Measurements from ENCODE around the gene C5orf63.
"Not testable (repeated sequence)": the region's sequence is repeated elsewhere in the genome, so short reads cannot be mapped to it uniquely, and the experiment has no call there.

The C5orf63 gene

DNA sequence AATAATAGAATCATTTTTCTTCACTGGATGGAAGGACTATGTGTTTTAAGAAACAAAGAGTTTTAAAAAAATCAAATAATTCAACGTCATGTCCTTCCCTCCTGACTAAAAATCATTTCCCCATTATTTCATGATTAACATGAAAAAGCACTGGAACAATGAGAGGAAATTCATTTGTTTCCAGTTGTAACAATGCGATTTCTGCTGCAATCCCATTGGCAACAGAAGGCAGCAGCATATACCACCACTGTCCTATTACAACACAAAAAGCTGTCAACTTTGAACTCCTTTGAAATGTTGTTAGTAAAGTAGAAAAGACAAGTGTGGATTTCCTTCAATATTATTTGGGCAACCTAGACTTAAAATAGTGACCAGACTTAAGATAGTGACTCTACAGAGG, 3.1 kb downstream of the C5orf63 start:
- DNase-seq = no peak

DNA sequence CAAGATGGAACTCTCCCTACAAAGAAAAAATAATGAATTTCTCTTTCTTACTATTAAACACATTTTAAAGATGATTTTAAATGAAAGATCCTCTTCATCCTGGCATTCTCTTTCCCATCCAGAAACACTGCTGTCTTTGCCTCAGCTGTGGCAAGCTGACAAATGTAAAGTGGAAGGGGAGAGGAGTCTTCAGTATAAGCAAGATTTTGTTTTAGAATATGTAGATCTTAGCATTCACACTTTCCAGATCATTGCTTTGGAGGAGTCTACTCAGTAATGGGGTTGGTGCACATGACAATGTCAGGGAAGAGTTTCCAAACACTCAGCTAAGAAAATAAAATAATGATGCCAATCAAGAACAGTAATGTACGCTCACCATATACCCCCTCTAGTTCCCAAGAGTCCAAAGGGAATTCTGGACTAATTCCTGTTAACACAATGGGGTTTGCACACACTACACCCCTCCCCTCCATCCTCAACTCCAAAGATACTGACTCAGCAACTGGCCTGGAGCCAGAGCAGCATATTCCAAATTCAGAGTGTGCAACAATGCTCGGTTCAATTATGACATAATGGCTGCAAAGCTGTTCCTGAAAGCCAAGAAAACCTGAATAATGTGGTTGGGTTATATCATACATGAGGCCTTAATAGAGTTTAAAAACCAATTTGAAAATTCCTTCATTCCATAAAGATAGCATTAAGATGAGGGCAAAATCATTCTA, 4.6 kb downstream of the C5orf63 start:
- no peak for DNase-seq

DNA sequence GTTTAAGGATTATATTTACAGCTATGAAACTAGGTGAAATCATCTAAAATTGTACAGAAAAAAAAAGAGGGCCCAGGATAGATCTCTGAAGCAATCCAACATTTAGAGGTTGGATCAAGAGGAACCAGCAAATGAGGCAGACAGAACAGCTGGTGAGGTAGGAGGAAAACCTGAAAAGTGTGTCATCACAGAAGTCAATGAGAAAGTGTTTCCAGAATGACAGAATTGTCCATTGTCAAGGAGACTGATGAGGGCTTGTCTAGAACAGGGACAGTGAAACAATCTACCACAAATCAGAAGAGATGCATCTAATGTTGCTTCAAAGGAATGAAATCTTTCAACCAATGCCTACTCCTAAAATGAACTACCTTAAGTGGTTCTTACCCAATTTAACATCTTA, 6.6 kb downstream of the C5orf63 start:
- no peak for DNase-seq

DNA sequence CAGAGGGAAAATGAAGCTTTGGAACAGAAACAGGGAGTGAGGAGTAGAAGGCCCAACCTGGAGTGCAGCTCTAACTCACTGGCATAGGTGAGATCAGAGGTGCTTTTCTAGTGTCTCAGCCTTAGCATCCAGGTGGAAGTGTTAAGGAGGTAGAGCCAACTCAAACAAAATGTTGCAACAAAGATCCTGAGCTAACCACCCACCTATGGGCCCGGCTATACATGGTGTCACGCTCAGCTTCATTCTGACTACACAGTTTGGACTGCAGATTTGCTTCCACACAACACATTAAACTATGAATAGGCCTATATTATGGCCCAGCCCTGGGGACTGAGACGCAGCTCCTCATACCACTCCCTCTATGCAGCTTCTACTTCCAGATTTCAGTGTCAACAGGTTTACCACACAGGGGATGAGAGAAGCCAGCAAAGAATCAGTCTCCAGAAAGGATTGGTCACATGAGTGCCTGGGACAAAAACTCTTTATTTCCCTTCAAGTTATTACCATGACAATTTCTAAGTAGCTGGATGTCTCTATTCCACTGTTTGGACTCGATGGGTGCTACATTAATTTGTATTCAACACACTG, 9.0 kb downstream of the C5orf63 start:
- no peak for DNase-seq

DNA sequence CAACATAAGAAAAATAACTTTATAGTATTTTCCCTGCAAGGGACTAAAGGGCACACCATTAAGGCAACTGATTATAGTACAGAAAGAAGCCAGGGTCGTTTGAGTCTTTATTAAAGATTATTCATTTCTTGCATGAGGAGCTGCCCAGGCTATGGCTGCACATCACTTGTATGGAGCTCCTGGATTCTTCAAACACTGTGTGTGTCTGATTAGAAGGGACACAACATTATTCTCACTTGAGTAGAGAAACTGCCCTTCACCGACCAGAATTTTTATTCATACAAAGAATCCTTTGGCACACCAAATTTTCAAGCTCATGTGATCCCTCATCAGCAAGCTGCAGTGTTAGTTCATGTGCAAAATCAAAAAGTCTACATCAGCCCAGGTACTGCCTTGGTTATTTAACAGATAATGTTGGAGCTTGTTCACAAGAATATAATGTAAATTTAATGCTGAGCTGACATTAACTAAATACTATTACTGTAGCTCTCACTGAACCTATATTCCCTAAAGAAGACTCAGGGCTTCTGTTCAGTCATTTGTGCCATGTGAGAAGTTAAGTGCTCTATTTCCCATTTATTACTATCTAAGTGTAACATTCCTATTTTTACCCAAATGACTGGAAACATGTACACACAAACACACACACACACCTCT, 9.9 kb downstream of the C5orf63 start:
- DNase-seq = no peak

DNA sequence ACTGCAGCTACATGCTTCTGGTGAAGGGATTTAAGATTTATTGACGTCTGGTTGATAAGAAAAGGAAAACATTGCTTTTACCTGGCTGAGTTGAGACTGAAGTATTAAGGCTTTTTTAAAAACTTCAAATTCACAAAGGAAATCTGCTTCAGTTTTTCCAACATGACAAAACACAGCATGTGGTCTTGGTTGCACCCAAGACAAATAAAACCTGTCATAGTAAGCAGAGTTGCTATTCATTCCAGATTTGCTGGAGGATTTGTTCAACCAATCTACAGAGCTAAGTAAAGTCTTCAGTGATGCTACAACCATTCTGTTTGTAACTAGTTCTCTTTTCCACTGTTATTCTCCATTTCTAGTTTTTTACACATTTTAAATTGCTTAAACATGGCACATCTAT, 11.3 kb downstream of the C5orf63 start:
- no peak for DNase-seq

DNA sequence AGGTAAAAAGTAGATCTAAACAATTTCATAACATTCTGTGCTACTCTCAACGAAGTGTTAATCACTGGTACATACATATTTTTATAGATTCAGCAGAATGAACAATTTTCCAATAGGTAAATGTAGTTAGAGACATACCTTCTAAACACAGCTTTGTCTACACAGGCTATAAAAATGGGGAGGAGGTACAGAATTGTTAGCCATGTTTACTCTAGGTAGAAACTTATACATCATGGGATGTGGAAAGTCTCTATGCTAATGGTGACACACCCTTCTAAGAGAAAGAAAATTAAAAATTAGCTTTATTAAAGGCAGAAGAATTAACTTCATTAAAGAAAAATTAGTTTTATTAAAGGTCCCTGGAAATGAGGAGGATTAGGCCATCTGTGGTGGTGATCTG, 11.8 kb downstream of the C5orf63 start:
- no peak for DNase-seq

DNA sequence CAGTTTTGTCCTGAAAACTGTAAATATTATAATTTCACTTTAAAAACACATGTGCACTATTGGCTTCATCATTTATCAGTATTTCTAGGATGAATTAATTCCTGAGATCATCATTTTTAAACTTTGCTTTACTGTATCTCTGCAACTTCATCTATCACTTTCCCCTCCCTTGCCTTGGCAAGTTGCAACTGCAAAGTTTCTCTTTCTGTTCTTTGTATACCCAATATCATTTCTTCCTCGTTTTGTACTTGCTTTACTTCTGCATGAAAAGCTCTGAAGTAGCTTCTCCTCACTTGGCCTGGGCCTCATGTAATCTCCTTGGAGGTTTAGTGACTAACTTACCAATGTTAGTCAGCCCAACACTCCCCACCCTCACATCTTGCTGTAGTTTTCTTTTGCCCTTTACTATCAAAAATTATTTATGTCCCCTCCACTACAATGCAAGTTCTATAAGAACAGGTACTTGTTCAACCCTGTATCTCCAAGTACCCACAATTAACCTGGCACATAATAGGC, 12.8 kb downstream of the C5orf63 start:
- DNase-seq = no peak

DNA sequence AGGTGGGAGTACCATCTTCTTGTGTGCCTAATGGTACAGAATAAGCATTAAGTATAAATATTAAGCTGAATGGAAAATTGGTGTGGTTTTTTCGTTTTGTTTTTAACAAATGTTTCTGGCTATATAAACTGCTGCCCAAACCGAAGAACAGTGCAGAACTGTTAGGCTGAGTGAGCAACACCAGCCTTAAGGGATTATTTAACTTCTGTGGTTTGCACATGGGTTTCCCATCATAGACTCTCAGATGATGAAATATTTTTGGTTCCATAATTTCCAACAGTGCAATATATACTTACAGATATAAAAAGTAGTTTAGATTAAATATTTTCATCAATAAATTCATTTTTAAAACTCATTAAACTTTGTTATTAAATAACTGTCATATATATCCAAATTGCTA, 16.4 kb downstream of the C5orf63 start:
- no peak for DNase-seq

DNA sequence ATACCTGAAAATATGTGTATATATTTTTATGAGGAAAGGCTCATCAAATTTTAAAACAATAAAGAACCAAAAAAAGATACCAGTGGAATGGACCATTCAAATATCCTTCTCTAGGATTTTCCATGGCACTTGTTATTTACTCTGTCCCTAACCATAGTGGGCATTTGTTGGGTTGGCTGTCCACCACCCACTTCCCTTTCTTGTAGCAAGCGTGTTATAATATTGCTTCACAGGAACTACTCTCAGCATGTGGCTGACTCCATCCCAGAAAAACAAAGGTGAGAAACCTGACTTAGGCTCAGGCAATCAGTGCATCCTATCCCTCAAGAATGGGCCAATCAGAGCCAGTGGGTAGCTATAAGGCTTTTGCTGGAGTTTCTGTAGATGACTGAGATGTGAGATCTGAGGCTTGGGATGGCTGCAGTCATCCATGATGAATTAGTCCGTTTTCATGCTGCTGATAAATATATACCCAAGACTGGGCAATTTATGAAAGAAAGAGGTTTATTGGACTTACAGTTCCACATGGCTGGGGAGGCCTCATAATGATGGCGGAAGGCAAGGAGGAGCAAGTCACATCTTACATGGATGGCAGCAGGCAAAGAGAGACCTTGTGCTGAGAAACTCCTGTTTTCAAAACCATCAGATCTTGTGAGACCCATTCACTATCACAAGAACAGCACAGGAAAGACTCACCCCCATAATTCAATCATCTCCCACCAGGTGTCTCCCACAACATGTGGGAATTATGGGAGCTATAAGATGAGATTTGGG, 17.2 kb downstream of the C5orf63 start:
- DNase-seq = no peak

DNA sequence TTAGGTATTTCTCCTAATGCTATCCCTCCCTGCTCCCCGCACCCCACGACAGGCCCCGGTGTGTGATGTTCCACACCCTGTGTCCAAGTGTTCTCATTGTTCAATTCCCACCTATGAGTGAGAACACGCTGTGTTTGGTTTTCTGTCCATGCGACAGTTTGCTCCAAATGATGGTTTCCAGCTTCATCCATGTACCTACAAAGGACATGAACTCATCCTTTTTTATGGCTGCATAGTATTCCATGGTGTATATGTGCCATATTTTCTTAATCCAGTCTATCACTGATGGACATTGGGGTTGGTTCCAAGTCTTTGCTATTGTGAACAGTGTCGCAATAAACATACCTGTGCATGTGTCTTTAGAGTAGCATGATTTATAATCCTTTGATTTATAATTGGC, 19.8 kb downstream of the C5orf63 start:
- DNase-seq = not testable (repeated sequence)

DNA sequence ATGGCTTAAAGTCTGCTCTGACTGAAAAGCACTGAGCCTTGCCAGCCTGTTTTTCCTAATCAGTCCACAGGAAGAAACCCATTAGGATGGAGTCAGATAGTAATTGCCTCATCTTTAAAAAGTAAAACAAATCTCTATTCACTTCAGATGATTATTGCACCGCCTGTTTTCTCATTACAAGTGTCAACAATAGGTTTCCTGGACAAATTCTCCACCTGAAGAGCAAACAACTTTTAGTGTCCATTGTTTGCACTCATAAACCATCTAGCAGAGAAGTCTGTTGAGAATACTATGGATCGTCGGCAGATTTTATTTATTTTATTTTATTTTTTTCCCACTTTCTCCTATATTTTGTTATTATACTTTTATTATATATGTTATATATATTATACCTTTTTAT, 20.3 kb downstream of the C5orf63 start:
- no peak for DNase-seq

DNA sequence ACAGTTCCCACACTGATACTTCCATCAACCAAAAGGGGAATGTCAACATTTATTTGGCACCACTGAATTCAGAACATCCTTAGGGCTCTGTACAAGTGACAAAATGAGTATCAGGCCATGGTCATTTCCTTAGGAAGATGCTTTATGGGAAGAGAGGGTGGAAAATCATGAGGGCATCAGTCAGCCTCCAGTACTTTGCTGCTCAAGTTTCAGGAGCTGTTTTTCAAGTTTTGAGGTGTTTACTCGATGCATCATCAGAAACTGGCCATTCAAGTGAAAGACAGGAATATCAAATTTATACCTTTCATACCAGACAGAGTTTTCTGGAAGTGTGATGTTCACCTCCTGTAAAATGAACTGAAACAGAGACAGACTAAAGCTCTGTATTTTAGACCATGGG, 21.7 kb downstream of the C5orf63 start:
- no peak for DNase-seq

DNA sequence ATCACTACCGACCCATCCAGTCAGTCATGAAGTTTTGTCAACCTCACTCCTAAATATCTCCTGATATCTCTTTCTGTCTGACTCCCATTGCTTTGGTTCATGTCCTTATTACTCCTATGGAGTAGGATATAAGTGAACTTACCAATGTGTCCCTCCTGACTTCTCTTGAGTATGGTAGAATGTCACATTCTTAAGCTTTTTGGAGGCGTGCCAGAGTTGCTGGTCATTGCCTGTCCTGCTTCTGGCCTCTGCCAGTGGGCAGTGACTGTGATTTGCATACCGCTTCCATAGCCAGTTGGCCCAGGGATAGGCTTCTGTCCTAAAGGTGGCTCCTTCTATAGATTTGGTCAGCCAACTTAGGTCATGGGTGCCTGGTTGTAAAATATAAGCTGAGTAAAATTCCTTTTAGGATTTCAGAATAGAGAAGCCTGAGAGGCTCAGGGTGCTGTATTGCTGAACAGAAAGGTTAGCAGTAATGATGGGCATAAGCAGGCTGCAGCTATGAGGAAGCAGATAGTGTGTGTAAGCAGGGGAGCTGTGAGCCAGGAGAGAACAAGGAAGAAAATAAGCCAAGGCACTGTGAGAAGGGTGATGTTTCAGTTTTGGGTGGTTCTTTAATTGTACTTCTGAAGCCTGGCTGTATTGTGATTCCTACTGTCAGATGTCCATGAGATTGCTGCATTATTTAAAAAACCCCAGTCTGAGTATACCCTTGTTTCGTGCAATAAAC, 26.8 kb downstream of the C5orf63 start:
- DNase-seq = no peak

DNA sequence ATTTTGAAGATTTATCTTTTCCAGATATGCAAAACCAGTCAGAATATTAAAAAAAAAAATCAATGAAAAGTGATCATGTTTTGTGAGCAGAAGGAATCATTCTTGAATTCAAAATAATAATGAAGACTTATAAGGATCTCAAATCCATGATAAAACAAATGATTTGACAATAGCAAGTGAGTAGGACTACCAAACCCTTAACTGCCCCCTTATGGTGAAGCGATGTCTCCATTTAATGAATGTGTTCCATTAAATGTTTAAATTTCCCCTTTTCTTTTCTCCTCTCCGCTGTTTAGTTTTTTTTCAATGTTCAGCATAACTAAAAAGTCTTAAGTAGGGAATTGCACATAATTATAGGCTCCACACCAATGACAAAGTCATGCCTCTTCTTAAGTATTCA, 30.7 kb downstream of the C5orf63 start:
- DNase-seq = peak; percentile 32 to 40

DNA sequence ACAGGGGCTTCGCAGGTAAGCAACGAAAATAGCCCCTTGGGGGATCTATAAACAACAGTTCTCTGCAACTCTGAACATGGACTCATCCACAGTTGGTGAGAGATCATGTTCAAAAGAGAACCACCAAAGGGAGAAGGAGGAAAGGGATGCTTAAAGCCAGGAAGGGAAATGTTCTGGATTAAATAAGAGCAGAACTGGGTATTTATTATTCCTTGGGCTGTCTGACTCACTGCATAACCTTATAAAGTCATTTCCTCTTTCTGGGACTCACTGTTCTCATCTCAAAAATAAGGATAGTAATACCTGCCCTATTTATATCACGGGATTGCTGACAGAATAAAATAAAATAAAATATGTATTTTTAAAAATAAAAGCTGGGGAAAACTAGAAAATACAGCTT, 31.7 kb downstream of the C5orf63 start:
- DNase-seq = peak; percentile 8 to 44

DNA sequence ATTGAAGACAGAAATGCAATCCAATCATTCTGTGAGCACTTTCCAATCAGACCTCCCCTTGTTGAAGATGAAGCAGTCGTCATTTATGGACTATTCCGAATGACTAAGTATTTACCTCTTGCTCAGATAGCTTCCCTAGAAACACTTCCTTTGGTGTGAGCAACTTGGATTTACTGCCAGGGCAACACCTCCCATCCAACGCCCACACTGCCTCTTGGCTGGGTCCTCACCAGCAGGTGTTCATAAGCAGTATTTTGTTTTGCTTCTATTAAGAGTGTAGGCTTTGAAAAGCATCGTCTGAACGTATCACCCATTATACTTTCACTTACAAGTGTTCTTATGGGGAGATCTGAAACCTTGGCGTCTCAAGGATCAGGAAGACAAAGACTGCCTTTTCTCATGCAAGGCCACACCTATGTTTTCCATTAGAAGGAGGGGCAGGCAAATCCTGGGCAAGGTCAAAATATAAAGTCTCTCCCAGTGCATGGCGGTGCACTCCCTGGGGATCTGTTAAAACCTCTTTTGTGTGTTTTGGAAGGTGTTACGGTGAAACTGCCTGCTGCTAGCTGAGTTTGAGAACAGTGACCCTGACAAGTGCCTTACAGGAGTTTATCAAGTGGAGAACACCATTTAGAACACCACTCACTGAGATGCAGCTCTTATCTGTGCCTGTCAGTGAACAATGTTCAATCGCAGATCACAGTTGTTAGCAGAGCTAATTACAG, 32.3 kb downstream of the C5orf63 start:
- DNase-seq = no peak

DNA sequence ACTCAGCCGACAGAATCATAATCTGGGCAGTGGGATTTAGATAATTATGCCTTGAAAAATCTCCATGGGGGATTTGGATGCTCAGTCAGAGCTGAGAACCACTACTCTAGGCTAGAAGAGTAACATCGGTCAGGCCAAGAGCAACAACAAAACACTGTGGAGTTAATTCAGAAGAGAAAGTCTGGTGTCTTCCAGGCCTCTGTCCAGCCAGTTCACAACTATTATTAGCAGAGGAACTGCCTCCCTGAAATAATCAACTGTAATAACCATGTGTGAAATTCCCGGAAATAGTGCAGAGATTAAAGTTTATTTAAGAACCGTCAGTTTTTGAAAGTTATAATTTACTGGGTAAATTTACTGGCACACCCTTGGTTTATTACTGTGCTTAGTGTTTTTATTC, 34.8 kb downstream of the C5orf63 start:
- DNase-seq = no peak

DNA sequence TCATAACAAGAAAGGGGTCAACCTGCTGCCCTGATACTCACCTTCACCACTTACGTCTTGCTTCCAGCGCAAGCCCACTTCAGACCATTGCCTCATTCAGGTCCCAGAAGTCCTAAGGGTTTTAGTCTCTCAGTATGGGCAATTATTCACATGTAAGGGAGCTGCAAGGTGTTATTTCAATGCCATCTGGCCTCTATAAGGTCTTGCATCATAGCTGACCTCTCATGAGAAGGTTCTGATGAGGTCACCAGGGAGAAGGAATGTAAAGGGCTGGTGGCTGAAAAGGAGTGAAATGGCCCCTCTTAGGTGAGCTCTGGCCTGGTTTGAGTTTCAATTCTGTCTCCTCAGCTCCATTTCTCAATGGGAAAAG, 41.5 kb downstream of the C5orf63 start:
- no peak for DNase-seq

DNA sequence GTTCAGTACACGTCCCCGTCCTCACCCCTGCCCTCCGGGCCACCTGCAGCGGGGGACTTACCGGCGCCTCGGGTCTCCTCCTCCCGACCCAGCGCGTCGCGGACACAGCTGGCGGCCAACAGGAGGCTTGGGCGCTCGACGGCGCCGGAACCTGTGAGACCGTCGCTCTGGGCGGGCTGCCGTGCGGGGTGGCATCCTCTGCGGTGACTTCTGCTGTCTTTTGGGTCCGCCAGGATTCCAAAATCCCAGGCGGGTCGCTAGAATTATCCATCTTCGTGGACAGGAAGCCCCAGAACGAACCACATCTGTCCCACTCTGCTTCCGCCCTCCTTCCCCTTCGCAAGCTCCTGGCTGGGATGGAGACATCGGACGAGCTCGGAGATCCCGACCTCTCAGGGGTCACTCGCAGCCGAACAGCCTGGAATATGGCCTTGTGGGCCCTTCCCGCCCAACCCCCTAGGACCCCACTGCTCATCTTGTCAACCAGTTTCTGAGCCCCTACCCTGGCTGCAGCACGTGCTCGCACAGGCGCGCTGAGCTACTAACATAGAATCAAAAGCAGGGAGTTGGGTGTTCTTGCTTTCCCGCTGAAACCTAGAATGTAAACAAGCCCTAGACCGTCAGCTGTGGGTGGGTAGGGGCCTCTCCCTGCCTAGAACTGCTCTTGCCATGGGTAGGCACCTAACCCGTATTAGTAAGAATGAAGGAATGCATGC, 42.0 kb downstream of the C5orf63 start:
- no peak for DNase-seq

Measured in Kasumi-1 (cell line).